HL-60 (cell line): ENCODE measurements around the gene POLK.
"Not testable (repeated sequence)": the region's sequence is repeated elsewhere in the genome, so short reads cannot be mapped to it uniquely, and the experiment has no call there.

Source experiments
- DNase-seq, 2 experiments: peaks; one replicate each; pipeline ENCODE4 v3.0.0-alpha.2; 2010 to 2020; ENCODE audit warnings: low read depth in 1 of 2, low spot score in 1 of 2
- H3K27ac ChIP-seq: fragments of 250-450 bp; sonication (Bioruptor Pico); replicated peaks from 2 replicates; pipeline ENCODE4 v1.5.1; 2020; ENCODE audit warnings: mild to moderate bottlenecking, moderate library complexity
- H3K27me3 ChIP-seq: fragments of 250-450 bp; sonication (Bioruptor Pico); 2 replicates; pipeline ENCODE4 v1.5.1; 2021; ENCODE audit warnings: mild to moderate bottlenecking, moderate library complexity; ENCODE audit not compliant: insufficient read depth, poor library complexity, severe bottlenecking
- H3K4me3 ChIP-seq: replicated peaks from 2 replicates; pipeline ENCODE4 v1.5.1; 2011; ENCODE audit warnings: mild to moderate bottlenecking, control low read depth, low read length; ENCODE audit not compliant: insufficient read depth
- GABPA ChIP-seq: IDR thresholded peaks from 2 replicates; pipeline ENCODE4 v1.6.1; 2012; ENCODE audit warnings: low read depth
- POLR2AphosphoS5 ChIP-seq: IDR thresholded peaks from 2 replicates; pipeline ENCODE4 v1.6.1; 2012; ENCODE audit warnings: low read depth
- SPI1 ChIP-seq: IDR thresholded peaks from 2 replicates; pipeline ENCODE4 v1.6.1; 2012; ENCODE audit warnings: low read depth, mild to moderate bottlenecking, borderline replicate concordance
- TF ChIP-seq, protein P1 (sequence below): IDR thresholded peaks from 2 replicates; pipeline ENCODE4 v1.6.1; 2012; ENCODE audit warnings: low read depth; ENCODE audit not compliant: insufficient replicate concordance
- TF ChIP-seq, protein P2 (sequence below): IDR thresholded peaks from one replicate; pipeline ENCODE4 v1.5.1; 2011; ENCODE audit warnings: low read length, control low read depth, inconsistent platforms; ENCODE audit not compliant: insufficient read depth

POLK gene

DNA sequence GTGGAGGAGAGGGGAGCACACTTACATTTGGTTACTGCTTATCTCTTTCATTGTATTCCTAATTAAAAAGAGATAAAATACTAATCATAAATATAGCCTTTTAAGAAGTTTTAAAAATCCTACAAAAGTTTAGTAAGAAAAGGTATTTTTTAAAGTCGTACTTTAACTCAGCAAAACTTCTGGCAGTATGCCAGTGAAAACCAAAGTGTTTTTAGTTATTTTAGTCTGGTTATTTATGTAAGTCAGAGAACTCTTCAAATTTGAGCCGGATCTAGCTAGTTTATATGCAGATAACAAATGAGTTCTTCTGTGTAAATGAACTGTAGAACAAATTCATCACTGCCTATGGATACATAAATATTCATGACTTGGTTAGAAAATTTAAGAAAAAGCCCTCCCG, 63.1 kb downstream of the POLK start:
- H3K27me3 ChIP-seq = no peaks in the 10 kb centered on the region
- no peak for TF ChIP-seq GABPA
- TF ChIP-seq POLR2AphosphoS5 = no peak
- H3K27ac ChIP-seq = no peak overlapping the region
- H3K4me3 ChIP-seq = no peak overlapping the region
- DNase-seq = no peak

DNA sequence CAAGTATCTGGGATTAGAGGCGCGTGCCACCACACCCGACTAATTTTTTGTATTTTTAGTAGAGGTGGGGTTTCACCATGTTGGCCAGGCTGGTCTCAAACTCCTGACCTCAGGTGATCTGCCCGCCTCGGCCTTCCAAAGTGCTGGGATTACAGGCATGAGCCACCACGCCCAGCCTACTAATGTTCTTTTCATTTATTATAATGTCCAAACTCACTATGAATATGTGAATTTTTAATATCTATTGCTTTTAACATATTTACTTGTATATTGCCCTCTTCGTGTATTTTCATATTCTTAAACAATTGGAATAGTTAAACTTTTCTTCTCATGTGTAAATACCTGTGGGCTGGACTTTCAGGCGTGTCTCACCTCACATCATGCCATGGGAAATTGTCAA, 66.6 kb downstream of the POLK start:
- DNase-seq, H3K27me3 ChIP-seq, H3K4me3 ChIP-seq, H3K27ac ChIP-seq: not testable (repeated sequence)

DNA sequence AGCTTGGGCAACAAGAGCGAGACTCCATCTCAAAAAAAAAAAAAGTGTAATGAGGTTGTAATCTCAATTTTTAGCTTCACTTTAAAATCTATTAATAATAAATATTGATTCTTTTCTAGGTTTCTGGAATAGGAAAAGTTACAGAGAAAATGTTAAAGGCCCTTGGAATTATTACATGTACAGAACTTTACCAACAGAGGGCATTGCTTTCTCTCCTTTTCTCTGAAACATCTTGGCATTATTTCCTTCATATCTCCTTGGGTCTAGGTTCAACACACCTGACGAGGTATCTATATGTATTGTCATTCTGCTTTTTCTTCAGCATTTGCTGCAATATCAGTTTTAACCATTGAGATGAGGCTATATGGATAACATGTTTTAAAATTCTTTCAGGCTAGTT, 73.0 kb downstream of the POLK start:
- DNase-seq = no peak
- TF ChIP-seq, protein P1, sequence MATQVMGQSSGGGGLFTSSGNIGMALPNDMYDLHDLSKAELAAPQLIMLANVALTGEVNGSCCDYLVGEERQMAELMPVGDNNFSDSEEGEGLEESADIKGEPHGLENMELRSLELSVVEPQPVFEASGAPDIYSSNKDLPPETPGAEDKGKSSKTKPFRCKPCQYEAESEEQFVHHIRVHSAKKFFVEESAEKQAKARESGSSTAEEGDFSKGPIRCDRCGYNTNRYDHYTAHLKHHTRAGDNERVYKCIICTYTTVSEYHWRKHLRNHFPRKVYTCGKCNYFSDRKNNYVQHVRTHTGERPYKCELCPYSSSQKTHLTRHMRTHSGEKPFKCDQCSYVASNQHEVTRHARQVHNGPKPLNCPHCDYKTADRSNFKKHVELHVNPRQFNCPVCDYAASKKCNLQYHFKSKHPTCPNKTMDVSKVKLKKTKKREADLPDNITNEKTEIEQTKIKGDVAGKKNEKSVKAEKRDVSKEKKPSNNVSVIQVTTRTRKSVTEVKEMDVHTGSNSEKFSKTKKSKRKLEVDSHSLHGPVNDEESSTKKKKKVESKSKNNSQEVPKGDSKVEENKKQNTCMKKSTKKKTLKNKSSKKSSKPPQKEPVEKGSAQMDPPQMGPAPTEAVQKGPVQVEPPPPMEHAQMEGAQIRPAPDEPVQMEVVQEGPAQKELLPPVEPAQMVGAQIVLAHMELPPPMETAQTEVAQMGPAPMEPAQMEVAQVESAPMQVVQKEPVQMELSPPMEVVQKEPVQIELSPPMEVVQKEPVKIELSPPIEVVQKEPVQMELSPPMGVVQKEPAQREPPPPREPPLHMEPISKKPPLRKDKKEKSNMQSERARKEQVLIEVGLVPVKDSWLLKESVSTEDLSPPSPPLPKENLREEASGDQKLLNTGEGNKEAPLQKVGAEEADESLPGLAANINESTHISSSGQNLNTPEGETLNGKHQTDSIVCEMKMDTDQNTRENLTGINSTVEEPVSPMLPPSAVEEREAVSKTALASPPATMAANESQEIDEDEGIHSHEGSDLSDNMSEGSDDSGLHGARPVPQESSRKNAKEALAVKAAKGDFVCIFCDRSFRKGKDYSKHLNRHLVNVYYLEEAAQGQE = no peak
- TF ChIP-seq, protein P2, sequence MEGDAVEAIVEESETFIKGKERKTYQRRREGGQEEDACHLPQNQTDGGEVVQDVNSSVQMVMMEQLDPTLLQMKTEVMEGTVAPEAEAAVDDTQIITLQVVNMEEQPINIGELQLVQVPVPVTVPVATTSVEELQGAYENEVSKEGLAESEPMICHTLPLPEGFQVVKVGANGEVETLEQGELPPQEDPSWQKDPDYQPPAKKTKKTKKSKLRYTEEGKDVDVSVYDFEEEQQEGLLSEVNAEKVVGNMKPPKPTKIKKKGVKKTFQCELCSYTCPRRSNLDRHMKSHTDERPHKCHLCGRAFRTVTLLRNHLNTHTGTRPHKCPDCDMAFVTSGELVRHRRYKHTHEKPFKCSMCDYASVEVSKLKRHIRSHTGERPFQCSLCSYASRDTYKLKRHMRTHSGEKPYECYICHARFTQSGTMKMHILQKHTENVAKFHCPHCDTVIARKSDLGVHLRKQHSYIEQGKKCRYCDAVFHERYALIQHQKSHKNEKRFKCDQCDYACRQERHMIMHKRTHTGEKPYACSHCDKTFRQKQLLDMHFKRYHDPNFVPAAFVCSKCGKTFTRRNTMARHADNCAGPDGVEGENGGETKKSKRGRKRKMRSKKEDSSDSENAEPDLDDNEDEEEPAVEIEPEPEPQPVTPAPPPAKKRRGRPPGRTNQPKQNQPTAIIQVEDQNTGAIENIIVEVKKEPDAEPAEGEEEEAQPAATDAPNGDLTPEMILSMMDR = no peak
- no peak for TF ChIP-seq SPI1
- no peak for TF ChIP-seq GABPA
- no peak for TF ChIP-seq POLR2AphosphoS5
- Histone ChIP-seq H3K27ac (no peak overlapping the region), H3K27me3 (no peaks in the 10 kb centered on the region), H3K4me3 (no peak overlapping the region)

DNA sequence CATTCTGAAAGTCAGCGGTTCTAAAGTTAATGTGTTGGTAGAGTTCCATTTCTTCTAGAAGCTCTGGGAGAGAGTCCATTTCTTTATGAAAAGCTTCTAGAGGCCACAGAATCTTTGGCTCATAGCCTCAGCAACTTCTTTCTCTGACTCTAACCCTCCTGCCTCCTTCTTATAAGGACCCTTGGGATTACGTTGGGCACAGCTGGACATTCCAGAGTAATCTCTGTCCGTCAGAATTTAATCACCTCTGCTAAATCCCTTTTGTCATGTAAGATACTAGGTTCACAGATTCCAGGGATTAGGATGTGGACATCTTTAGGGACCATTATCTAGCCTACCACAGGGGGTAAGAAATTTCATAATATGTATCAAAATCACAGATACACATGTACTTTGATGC, 77.0 kb downstream of the POLK start:
- Histone ChIP-seq H3K27ac (no peak overlapping the region), H3K27me3 (no peaks in the 10 kb centered on the region), H3K4me3 (no peak overlapping the region)
- TF ChIP-seq, protein P1 = no peak
- TF ChIP-seq POLR2AphosphoS5 (no peak), GABPA (no peak), SPI1 (no peak)
- TF ChIP-seq, protein P2 = no peak
- no peak for DNase-seq

DNA sequence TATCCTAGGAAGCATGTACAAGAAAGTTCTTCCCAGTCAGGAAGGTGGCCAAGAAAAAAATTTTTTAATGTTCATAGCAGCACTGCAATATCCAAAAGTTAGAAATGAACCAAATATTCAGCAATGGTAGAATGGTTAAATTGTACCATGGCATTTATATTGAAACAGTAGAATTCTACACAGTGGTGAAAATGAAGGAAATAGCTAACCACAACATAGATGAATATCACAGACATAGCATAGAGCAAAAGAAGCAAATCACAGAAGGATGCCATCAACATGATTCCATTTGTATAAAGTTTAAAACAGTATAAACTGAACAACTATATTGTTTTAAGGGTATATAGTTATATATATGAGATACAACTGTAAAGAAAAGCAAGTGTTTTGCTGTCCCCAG, 88.8 kb downstream of the POLK start:
- no peaks in the 10 kb centered on the region for H3K27me3 ChIP-seq
- no peak for DNase-seq
- no peak overlapping the region for H3K4me3 ChIP-seq
- TF ChIP-seq POLR2AphosphoS5 (no peak), SPI1 (no peak), GABPA (no peak)
- TF ChIP-seq, protein P1 = no peak
- TF ChIP-seq, protein P2 = no peak
- no peak overlapping the region for H3K27ac ChIP-seq
